Measurements from ENCODE around the gene ARMC6.

Gene ARMC6

GRCh38 chr19:19055701-19056100, 22.3 kb downstream of the ARMC6 start:
- no peak for DNase-seq

- no peak for DNase-seq
These were observed 23.4 kb downstream of the ARMC6 start for GRCh38 chr19:19056636-19057275.

- DNase-seq: no peak
These were observed 23.9 kb downstream of the ARMC6 start for GRCh38 chr19:19057317-19057716.

- no peak for DNase-seq
These were observed 24.3 kb downstream of the ARMC6 start for GRCh38 chr19:19057720-19058119.

- no peak for DNase-seq
These were observed 25.8 kb downstream of the ARMC6 start for GRCh38 chr19:19059018-19059836.

- no peak for DNase-seq
These were observed 26.6 kb downstream of the ARMC6 start for GRCh38 chr19:19059837-19060611.

- DNase-seq: no peak
These were observed 28.1 kb downstream of the ARMC6 start for GRCh38 chr19:19061506-19061905.

GRCh38 chr19:19062454-19063182, 29.2 kb downstream of the ARMC6 start:
- DNase-seq: peak; percentile 73

GRCh38 chr19:19063183-19064097, 30.0 kb downstream of the ARMC6 start, which contains the start of gene SLC25A42:
Gene SLC25A42, plus strand, starts transcription at chr19:19063994. Its CDS starts 32,131 bp downstream, at chr19:19096125.
- peak; percentile 100 for DNase-seq

GRCh38 chr19:19064098-19064722, 30.8 kb downstream of the ARMC6 start:
- peak; percentile 92 for DNase-seq

- peak; percentile 80 for DNase-seq
These were observed 31.7 kb downstream of the ARMC6 start for GRCh38 chr19:19064811-19065745.

- no peak for DNase-seq
These were observed 34.1 kb downstream of the ARMC6 start for GRCh38 chr19:19067276-19068072.

- no peak for DNase-seq
These were observed 35.6 kb downstream of the ARMC6 start for GRCh38 chr19:19068659-19069654.

- DNase-seq: no peak
These were observed 38.5 kb downstream of the ARMC6 start for GRCh38 chr19:19071897-19072296.

GRCh38 chr19:19074196-19074882, 40.9 kb downstream of the ARMC6 start:
- peak; percentile 96 for DNase-seq

GRCh38 chr19:19075126-19075525, 41.7 kb downstream of the ARMC6 start:
- no peak for DNase-seq

GRCh38 chr19:19076476-19076875, 43.1 kb downstream of the ARMC6 start:
- DNase-seq: no peak
